Smooth muscle cell (in vitro differentiated cells): ENCODE measurements around the gene IMP4. TPM values are rescaled to one million over a fixed set of nuclear protein-coding genes. Genes with fewer than 3 reads are reported as not detected.

Experiments used
- DNase-seq: peaks from one replicate; lab custom pipeline; 2025; ENCODE audit not compliant: unreplicated experiment; lab: John Stamatoyannopoulos, UW
- H2AFZ ChIP-seq: fragments of 200-600 bp; sonication (generic); 2 replicates; pipeline ENCODE4 v1.6.0; 2016; ENCODE audit warnings: antibody characterized with exemption, low read depth, mild to moderate bottlenecking
- H3F3A ChIP-seq: fragments of 200-600 bp; sonication (generic); 2 replicates; pipeline ENCODE4 v1.6.0; 2017; ENCODE audit warnings: antibody characterized with exemption, low read depth
- H3K27ac ChIP-seq: fragments of 200-600 bp; sonication (generic); 2 replicates; pipeline ENCODE4 v1.5.1; 2016; ENCODE audit warnings: low read depth, mild to moderate bottlenecking
- H3K27me3 ChIP-seq: fragments of 200-600 bp; sonication (generic); 2 replicates; pipeline ENCODE4 v1.6.1; 2016; ENCODE audit warnings: low read depth, mild to moderate bottlenecking
- H3K36me3 ChIP-seq: fragments of 200-600 bp; sonication (generic); 2 replicates; pipeline ENCODE4 v1.5.1; 2016; ENCODE audit warnings: low read depth
- H3K4me1 ChIP-seq: fragments of 200-600 bp; sonication (generic); 2 replicates; pipeline ENCODE4 v1.5.1; 2016; ENCODE audit warnings: low read depth
- H3K4me2 ChIP-seq: fragments of 200-600 bp; sonication (generic); 2 replicates; pipeline ENCODE4 v1.6.0; 2016; ENCODE audit warnings: mild to moderate bottlenecking
- H3K4me3 ChIP-seq: fragments of 200-600 bp; sonication (generic); 2 replicates; pipeline ENCODE4 v1.5.1; 2016; ENCODE audit warnings: mild to moderate bottlenecking
- H3K79me2 ChIP-seq: fragments of 200-600 bp; sonication (generic); 2 replicates; pipeline ENCODE4 v1.6.0; 2016; ENCODE audit warnings: low read depth, mild to moderate bottlenecking
- H3K9ac ChIP-seq: fragments of 200-600 bp; sonication (generic); 2 replicates; pipeline ENCODE4 v1.6.0; 2016; ENCODE audit warnings: low read depth
- H3K9me3 ChIP-seq: fragments of 200-600 bp; sonication (generic); replicated peaks from 2 replicates; pipeline ENCODE4 v1.5.1; 2016; ENCODE audit warnings: low read depth
- H4K20me1 ChIP-seq: fragments of 200-600 bp; sonication (generic); 2 replicates; pipeline ENCODE4 v1.6.0; 2016; ENCODE audit warnings: low read depth
- CTCF ChIP-seq: fragments of 200-600 bp; sonication (generic); IDR thresholded peaks from 2 replicates; pipeline ENCODE4 v1.5.1; 2017; ENCODE audit warnings: borderline replicate concordance, mild to moderate bottlenecking, antibody characterized with exemption; ENCODE audit not compliant: insufficient read depth, poor library complexity, severe bottlenecking
- WGBS: methylation state at CpG from one replicate; pipeline ENCODE4 v1.1.7; 2016; ENCODE audit warnings: low lambda C conversion rate; 5-methylcytosine and 5-hydroxymethylcytosine counted together
- polyA plus RNA-seq: library from polyadenylated mRNA; unstranded; fragments of >200 nt; fragmentation: Nextera tagmentation; extraction: Ambion mirVana; gene quantifications from 2 replicates; pipeline ENCODE4 v1.2.1, GENCODE V29; 2016
- small RNA-seq: library from RNA; depleted of rRNA; stranded (forward); fragments of <200 nt; gene quantifications from one replicate; pipeline ENCODE3, GENCODE V24; 2014
- total RNA-seq: library from RNA; depleted of rRNA; stranded (reverse); fragments of >200 nt; gene quantifications from 2 replicates; pipeline ENCODE4 v1.2.3, GENCODE V29; 2014

The IMP4 gene
- total and polyA plus RNA-seq, 2 experiments from 2014 or later = 59.3 to 75.0 TPM

- Histone ChIP-seq H4K20me1 (no peaks in the 10 kb centered on the region), H3K36me3 (no peaks in the 10 kb centered on the region), H3K9me3 (no peaks in the 10 kb centered on the region), H2AFZ (no peak overlapping the region), H3K27me3 (no peaks in the 10 kb centered on the region), H3F3A (no peaks in the 10 kb centered on the region), H3K4me1 (peaks cover 4% of the 10 kb centered on the region), H3K4me2 (no peak overlapping the region), H3K9ac (no peak overlapping the region), H3K27ac (no peak overlapping the region), H3K79me2 (no peaks in the 10 kb centered on the region), H3K4me3 (no peak overlapping the region)
- no peak for DNase-seq
- TF ChIP-seq CTCF = no peak
- whole genome bisulfite sequencing = 71% methylated on average over 7 of the region's 7 CpGs
Observed at GRCh38 chr2:130393318-130393910, 50.7 kb downstream of the IMP4 start.

Small RNA genes within 50 kb of the gene (small RNA-seq; reads per million reads assigned to genes)
- gene AC132479.1 = not detected

Other genes with a start within 250 kb of the IMP4 start
- gene POTEF, start 213.7 kb upstream of the IMP4 start, total RNA-seq = 9.7 and 13.1 TPM in 2 replicates
- 2.8 and 7.3 TPM in 2 replicates for gene POTEF, start 213.7 kb upstream of the IMP4 start, polyA plus RNA-seq
- gene CCDC74B, start 197.8 kb upstream of the IMP4 start, total RNA-seq = 7.7 and 16.0 TPM in 2 replicates
- gene CCDC74B, start 197.8 kb upstream of the IMP4 start, polyA plus RNA-seq = 13.7 and 14.5 TPM in 2 replicates
- 23.5 and 29.8 TPM in 2 replicates for gene SMPD4, start 161.3 kb upstream of the IMP4 start, total RNA-seq
- 43.2 and 53.6 TPM in 2 replicates for gene SMPD4, start 161.3 kb upstream of the IMP4 start, polyA plus RNA-seq
- 134 and 147 TPM in 2 replicates for gene MZT2B, start 160.6 kb upstream of the IMP4 start, total RNA-seq
- gene MZT2B, start 160.6 kb upstream of the IMP4 start, polyA plus RNA-seq = 397 and 412 TPM in 2 replicates
- not detected in 2 replicates for gene TUBA3E, start 144.5 kb upstream of the IMP4 start, total RNA-seq
- gene TUBA3E, start 144.5 kb upstream of the IMP4 start, polyA plus RNA-seq = 0.15 TPM in 1 of 2 replicates, not detected in the other
- gene PTPN18, start 13.2 kb downstream of the IMP4 start, total RNA-seq = 4.4 and 13.9 TPM in 2 replicates
- 10.1 and 10.2 TPM in 2 replicates for gene PTPN18, start 13.2 kb downstream of the IMP4 start, polyA plus RNA-seq
- 0.90 and 1.0 TPM in 2 replicates for gene POTEI, start 166.4 kb downstream of the IMP4 start, total RNA-seq
- 0.13 and 1.2 TPM in 2 replicates for gene POTEI, start 166.4 kb downstream of the IMP4 start, polyA plus RNA-seq
- not detected in 2 replicates for gene CFC1B, start 178.3 kb downstream of the IMP4 start, total RNA-seq
- gene CFC1B, start 178.3 kb downstream of the IMP4 start, polyA plus RNA-seq = not detected in 2 replicates